Lower leg skin (tissue), 3 donors: Measurements from ENCODE around the gene PRDM13.

Experiments used
- CTCF ChIP-seq, 3 donors: fragments of 450-650 bp; IDR thresholded peaks; one replicate each; pipeline ENCODE4 v1.5.1; 2016; ENCODE audit warnings: antibody characterized with exemption in 3 of 3, mild to moderate bottlenecking in 3 of 3, moderate library complexity in 2 of 3
- POLR2A ChIP-seq, 2 donors: fragments of 450-650 bp; IDR thresholded peaks; one replicate each; pipeline ENCODE4 v1.6.1; 2016 to 2017; ENCODE audit warnings: antibody characterized with exemption in 2 of 2, mild to moderate bottlenecking in 1 of 2, moderate library complexity in 1 of 2

- TF ChIP-seq POLR2A (IDR thresholded peaks at IDR 0.05): no peak
- TF ChIP-seq CTCF (IDR thresholded peaks at IDR 0.05): no peak
Measured at GRCh38 chr6:99613705-99614429, 7.2 kb downstream of the PRDM13 start.
